Caco-2 (cell line): ENCODE data around the gene PBOV1. TPM values are rescaled to one million over a fixed set of nuclear protein-coding genes. Genes with fewer than 3 reads are reported as not detected.

Source experiments
- BruUV-seq: library from RNA; stranded (reverse); fragments of 400-500 nt; replicated peaks from 2 replicates; lab custom pipeline; 2021; lab: Mats Ljungman, UMichigan
- CTCF ChIA-PET: fragments of 300-600 bp; sonication (Branson Sonifier 250); formaldehyde crosslinking; loops from one replicate; lab custom pipeline; 2022; ENCODE audit warnings: antibody characterized with exemption; lab: Charles Lee
- POLR2A ChIA-PET: fragments of 300-600 bp; sonication (Branson Sonifier 250); formaldehyde crosslinking; loops from one replicate; lab custom pipeline; 2022; ENCODE audit warnings: antibody characterized with exemption; lab: Charles Lee
- DNase-seq, 2 experiments: peaks; one replicate each; pipeline versions ENCODE4 v3.0.0 to v3.0.0-alpha.2; 2020 to 2022
- H3K27me3 ChIP-seq: replicated peaks from 2 replicates; pipeline ENCODE4 v1.6.0; 2011; ENCODE audit warnings: low read length; ENCODE audit not compliant: control insufficient read depth, insufficient read depth
- H3K36me3 ChIP-seq: 2 replicates; pipeline ENCODE4 v1.5.1; 2011; ENCODE audit warnings: low read length; ENCODE audit not compliant: control insufficient read depth, insufficient read depth
- H3K4me1 ChIP-seq: fragments of 250-450 bp; sonication (Bioruptor Pico); 2 replicates; pipeline ENCODE4 v1.5.1; 2020; ENCODE audit warnings: mild to moderate bottlenecking
- H3K4me3 ChIP-seq: 2 replicates; pipeline ENCODE4 v1.5.1; 2011; ENCODE audit warnings: low read depth, mild to moderate bottlenecking, control low read depth, low read length
- H3K9me3 ChIP-seq: fragments of 250-450 bp; sonication (Bioruptor Pico); 2 replicates; pipeline ENCODE4 v1.5.1; 2020; ENCODE audit warnings: mild to moderate bottlenecking, moderate library complexity
- H3K27ac Mint-ChIP-seq: one replicate; pipeline ENCODE4 v1.8.0; 2022; ENCODE audit warnings: mixed read lengths; ENCODE audit not compliant: unreplicated experiment
- H3K27me3 Mint-ChIP-seq: one replicate; pipeline ENCODE4 v1.8.0; 2022; ENCODE audit warnings: mixed read lengths; ENCODE audit not compliant: insufficient read depth, unreplicated experiment
- H3K36me3 Mint-ChIP-seq: one replicate; pipeline ENCODE4 v1.8.0; 2022; ENCODE audit warnings: mild to moderate bottlenecking, mixed read lengths; ENCODE audit not compliant: insufficient read depth, unreplicated experiment
- H3K4me1 Mint-ChIP-seq: one replicate; pipeline ENCODE4 v1.8.0; 2022; ENCODE audit warnings: low read depth, mixed read lengths; ENCODE audit not compliant: unreplicated experiment
- H3K4me3 Mint-ChIP-seq: one replicate; pipeline ENCODE4 v1.8.0; 2022; ENCODE audit warnings: mild to moderate bottlenecking, moderate library complexity, mixed read lengths; ENCODE audit not compliant: unreplicated experiment
- H3K9me3 Mint-ChIP-seq: one replicate; pipeline ENCODE4 v1.8.0; 2022; ENCODE audit warnings: mixed read lengths; ENCODE audit not compliant: unreplicated experiment
- CTCF ChIP-seq, 2 experiments: fragments of 200-600 bp in 1 of 2; IDR thresholded peaks; 1 replicate in 1 of 2; 2 replicates in 1 of 2; pipeline versions ENCODE4 v1.5.1 to v1.8.0; 2011 to 2022; ENCODE audit warnings: antibody characterized with exemption in 1 of 2, control low read depth in 1 of 2, inconsistent platforms in 1 of 2, low read depth in 1 of 2, low read length in 1 of 2, mild to moderate bottlenecking in 1 of 2, moderate library complexity in 1 of 2; ENCODE audit not compliant: insufficient read depth in 1 of 2, severe bottlenecking in 1 of 2, unreplicated experiment in 1 of 2
- intact Hi-C: fragments of 100-400 bp; cut with micrococcal nuclease; formaldehyde crosslinking; loops from one replicate; pipeline ENCODE4 v1.10.0; 2022; ENCODE audit not compliant: unreplicated experiment
- total RNA-seq: library from RNA; stranded (reverse); gene quantifications from 2 replicates; pipeline ENCODE4 v1.2.3, GENCODE V29; 2022

PBOV1 gene
- total RNA-seq, 1 experiment from 2014 or later, result not detected

DNA sequence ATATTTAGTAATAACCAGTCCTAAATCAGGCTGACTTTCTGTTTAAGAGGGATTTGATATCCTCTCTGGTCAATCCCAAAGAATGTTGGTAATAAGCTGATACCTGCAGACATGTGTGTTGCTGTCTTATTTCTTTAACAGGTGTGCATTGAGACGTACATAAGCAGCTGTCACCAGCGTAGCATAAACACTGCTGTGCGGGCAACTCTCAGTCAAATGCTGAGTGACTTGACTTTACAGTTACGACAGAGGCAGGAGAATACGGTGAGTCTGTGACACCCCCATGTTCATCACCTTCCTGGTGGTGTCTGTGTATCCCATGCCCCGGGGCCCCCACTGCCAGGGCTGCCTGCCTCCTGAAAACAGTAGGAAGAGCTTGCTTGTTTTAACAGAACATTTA is 20.1 kb upstream of the PBOV1 start:
- no peaks in the 10 kb centered on the region for H3K36me3 ChIP-seq
- no peak overlapping the region for H3K4me3 ChIP-seq
- ChIA-PET CTCF (no interaction called here), POLR2A (no interaction called here)
- Mint-ChIP-seq H3K27me3 (no peaks in the 10 kb centered on the region), H3K36me3 (no peaks in the 10 kb centered on the region), H3K27ac (no peak overlapping the region), H3K9me3 (no peaks in the 10 kb centered on the region), H3K4me1 (no peaks in the 10 kb centered on the region), H3K4me3 (no peak overlapping the region)
- DNase-seq, result no peak
- no peak for TF ChIP-seq CTCF (IDR thresholded peaks at IDR 0.05; ENCODE audit: insufficient read depth in 1 of 2, low read depth in 1 of 2, low read length in 1 of 2, severe bottlenecking in 1 of 2, unreplicated experiment in 1 of 2)
- H3K9me3 ChIP-seq, result no peaks in the 10 kb centered on the region
- H3K27me3 ChIP-seq, result no peaks in the 10 kb centered on the region
- intact Hi-C loops, result no loop called here
- no peaks in the 10 kb centered on the region for H3K4me1 ChIP-seq
- no TSS peak for BruUV-seq

GRCh38 chr6:138237463-138237862 is 19.2 kb upstream of the PBOV1 start:
- Mint-ChIP-seq H3K36me3 (no peaks in the 10 kb centered on the region), H3K4me3 (no peak overlapping the region), H3K4me1 (no peaks in the 10 kb centered on the region), H3K9me3 (no peaks in the 10 kb centered on the region), H3K27me3 (no peaks in the 10 kb centered on the region), H3K27ac (no peak overlapping the region)
- intact Hi-C loops, result no loop called here
- Histone ChIP-seq H3K27me3 (no peaks in the 10 kb centered on the region), H3K4me3 (no peak overlapping the region), H3K4me1 (no peaks in the 10 kb centered on the region), H3K9me3 (no peaks in the 10 kb centered on the region), H3K36me3 (no peaks in the 10 kb centered on the region)
- ChIA-PET CTCF (no interaction called here), POLR2A (no interaction called here)
- no TSS peak for BruUV-seq
- no peak for DNase-seq
- no peak for TF ChIP-seq CTCF (IDR thresholded peaks at IDR 0.05; ENCODE audit: insufficient read depth in 1 of 2, low read depth in 1 of 2, low read length in 1 of 2, severe bottlenecking in 1 of 2, unreplicated experiment in 1 of 2)

GRCh38 chr6:138235693-138236092 is 17.4 kb upstream of the PBOV1 start:
- Histone ChIP-seq H3K4me3 (no peak overlapping the region), H3K27me3 (no peaks in the 10 kb centered on the region), H3K4me1 (peaks cover 16% of the 10 kb centered on the region), H3K9me3 (no peaks in the 10 kb centered on the region), H3K36me3 (no peaks in the 10 kb centered on the region)
- H3K4me3 Mint-ChIP-seq, result no peak overlapping the region
- CTCF ChIA-PET, result no interaction called here
- H3K36me3 Mint-ChIP-seq, result no peaks in the 10 kb centered on the region
- H3K4me1 Mint-ChIP-seq, result peaks cover 10% of the 10 kb centered on the region
- POLR2A ChIA-PET, result no interaction called here
- intact Hi-C loops, result no loop called here
- no peak overlapping the region for H3K27ac Mint-ChIP-seq
- no peak for DNase-seq
- no TSS peak for BruUV-seq
- H3K9me3 Mint-ChIP-seq, result no peaks in the 10 kb centered on the region
- no peaks in the 10 kb centered on the region for H3K27me3 Mint-ChIP-seq
- TF ChIP-seq CTCF (IDR thresholded peaks at IDR 0.05; ENCODE audit: insufficient read depth in 1 of 2, low read depth in 1 of 2, low read length in 1 of 2, severe bottlenecking in 1 of 2, unreplicated experiment in 1 of 2), result no peak
